DOHH2 (cell line): ENCODE data around the gene TM4SF18.
"Not testable (repeated sequence)": the region's sequence is repeated elsewhere in the genome, so short reads cannot be mapped to it uniquely, and the experiment has no call there.

ENCODE experiments used
- H3F3A ChIP-seq: fragments of 200-600 bp; sonication (generic), shearing (Covaris generic); 2 replicates; pipeline ENCODE4 v1.6.0; 2016; ENCODE audit warnings: antibody characterized with exemption, mild to moderate bottlenecking; ENCODE audit not compliant: control insufficient read depth, insufficient read depth
- H3K27ac ChIP-seq: fragments of 200-600 bp; sonication (generic); 2 replicates; pipeline ENCODE4 v1.5.1; 2014; ENCODE audit warnings: low read depth, mild to moderate bottlenecking, low read length, moderate library complexity
- H3K27me3 ChIP-seq: fragments of 200-600 bp; sonication (generic); 2 replicates; pipeline ENCODE4 v1.6.1; 2014; ENCODE audit warnings: mild to moderate bottlenecking, low read length, mixed read lengths; ENCODE audit not compliant: control insufficient read depth
- H3K36me3 ChIP-seq: fragments of 200-600 bp; sonication (generic); 2 replicates; pipeline ENCODE4 v1.6.1; 2014; ENCODE audit warnings: mild to moderate bottlenecking, low read length, moderate library complexity, mixed read lengths; ENCODE audit not compliant: control insufficient read depth
- H3K4me1 ChIP-seq: fragments of 200-600 bp; sonication (generic); 2 replicates; pipeline ENCODE4 v1.6.1; 2014; ENCODE audit warnings: mild to moderate bottlenecking, low read length, mixed read lengths; ENCODE audit not compliant: control insufficient read depth
- H3K4me2 ChIP-seq: fragments of 200-600 bp; sonication (generic); 2 replicates; pipeline ENCODE4 v1.6.0; 2014; ENCODE audit warnings: mild to moderate bottlenecking, low read length, moderate library complexity
- H3K4me3 ChIP-seq: fragments of 200-600 bp; sonication (generic); 2 replicates; pipeline ENCODE4 v1.5.1; 2014; ENCODE audit warnings: mild to moderate bottlenecking, low read length, mixed read lengths
- H3K79me2 ChIP-seq: fragments of 200-600 bp; sonication (generic); 2 replicates; pipeline ENCODE4 v1.6.1; 2014; ENCODE audit warnings: mild to moderate bottlenecking, low read length, mixed read lengths; ENCODE audit not compliant: control insufficient read depth
- H3K9me2 ChIP-seq: fragments of 200-600 bp; sonication (generic); replicated peaks from 2 replicates; pipeline ENCODE4 v1.6.1; 2014; ENCODE audit warnings: mild to moderate bottlenecking, low read length, mixed read lengths; ENCODE audit not compliant: control insufficient read depth
- H3K9me3 ChIP-seq: fragments of 200-600 bp; sonication (generic); 2 replicates; pipeline ENCODE4 v1.6.1; 2014; ENCODE audit warnings: antibody characterized with exemption, low read length, mixed read lengths; ENCODE audit not compliant: control insufficient read depth, insufficient read depth
- H4K20me1 ChIP-seq: fragments of 200-600 bp; sonication (generic); 2 replicates; pipeline ENCODE4 v1.6.0; 2014; ENCODE audit warnings: low read depth, mild to moderate bottlenecking, antibody characterized with exemption, low read length, moderate library complexity; ENCODE audit not compliant: control insufficient read depth, insufficient read depth
- EZH2phosphoT487 ChIP-seq: fragments of 200-600 bp; sonication (generic); IDR thresholded peaks from 2 replicates; pipeline ENCODE4 v1.6.1; 2017; ENCODE audit warnings: borderline replicate concordance, mild to moderate bottlenecking, antibody characterized with exemption, low read length, moderate library complexity, mixed read lengths
- TF ChIP-seq, protein P1 (sequence below): fragments of 200-600 bp; sonication (generic); IDR thresholded peaks from one replicate; pipeline ENCODE4 v1.5.1; 2014; ENCODE audit warnings: antibody characterized with exemption, mild to moderate bottlenecking, low read depth, low read length; ENCODE audit not compliant: poor library complexity, severe bottlenecking

Gene TM4SF18

GRCh38 chr3:149381173-149382100 lies 48.0 kb upstream of the TM4SF18 start:
- Histone ChIP-seq H3F3A (no peaks in the 10 kb centered on the region), H3K9me3 (no peaks in the 10 kb centered on the region), H3K4me3 (no peak overlapping the region), H3K27ac (no peak overlapping the region), H3K79me2 (no peaks in the 10 kb centered on the region), H4K20me1 (no peaks in the 10 kb centered on the region), H3K4me1 (no peaks in the 10 kb centered on the region), H3K4me2 (no peak overlapping the region), H3K27me3 (no peaks in the 10 kb centered on the region), H3K9me2 (no peaks in the 10 kb centered on the region), H3K36me3 (no peaks in the 10 kb centered on the region)
- TF ChIP-seq, protein P1, sequence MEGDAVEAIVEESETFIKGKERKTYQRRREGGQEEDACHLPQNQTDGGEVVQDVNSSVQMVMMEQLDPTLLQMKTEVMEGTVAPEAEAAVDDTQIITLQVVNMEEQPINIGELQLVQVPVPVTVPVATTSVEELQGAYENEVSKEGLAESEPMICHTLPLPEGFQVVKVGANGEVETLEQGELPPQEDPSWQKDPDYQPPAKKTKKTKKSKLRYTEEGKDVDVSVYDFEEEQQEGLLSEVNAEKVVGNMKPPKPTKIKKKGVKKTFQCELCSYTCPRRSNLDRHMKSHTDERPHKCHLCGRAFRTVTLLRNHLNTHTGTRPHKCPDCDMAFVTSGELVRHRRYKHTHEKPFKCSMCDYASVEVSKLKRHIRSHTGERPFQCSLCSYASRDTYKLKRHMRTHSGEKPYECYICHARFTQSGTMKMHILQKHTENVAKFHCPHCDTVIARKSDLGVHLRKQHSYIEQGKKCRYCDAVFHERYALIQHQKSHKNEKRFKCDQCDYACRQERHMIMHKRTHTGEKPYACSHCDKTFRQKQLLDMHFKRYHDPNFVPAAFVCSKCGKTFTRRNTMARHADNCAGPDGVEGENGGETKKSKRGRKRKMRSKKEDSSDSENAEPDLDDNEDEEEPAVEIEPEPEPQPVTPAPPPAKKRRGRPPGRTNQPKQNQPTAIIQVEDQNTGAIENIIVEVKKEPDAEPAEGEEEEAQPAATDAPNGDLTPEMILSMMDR = no peak
- TF ChIP-seq EZH2phosphoT487 = no peak

GRCh38 chr3:149380220-149380619 lies 46.8 kb upstream of the TM4SF18 start:
- H3K4me1 ChIP-seq, H3K79me2 ChIP-seq: not testable (repeated sequence)

GRCh38 chr3:149378478-149379309 lies 45.3 kb upstream of the TM4SF18 start:
- Histone ChIP-seq H3K27ac (no peak overlapping the region), H3K4me1 (no peaks in the 10 kb centered on the region), H3K27me3 (no peaks in the 10 kb centered on the region; the same call in 1 of the 2 replicates), H3K79me2 (no peaks in the 10 kb centered on the region), H3K4me2 (no peak overlapping the region), H3K9me2 (no peaks in the 10 kb centered on the region), H4K20me1 (no peaks in the 10 kb centered on the region), H3F3A (no peaks in the 10 kb centered on the region), H3K4me3 (no peak overlapping the region), H3K9me3 (no peaks in the 10 kb centered on the region), H3K36me3 (no peaks in the 10 kb centered on the region)
- TF ChIP-seq, protein P1 = no peak
- TF ChIP-seq EZH2phosphoT487 = no peak

More at GRCh38 chr3:149380220-149380619, 46.8 kb upstream of the TM4SF18 start:
- H3F3A ChIP-seq, H3K27me3 ChIP-seq, H3K4me3 ChIP-seq, H3K9me3 ChIP-seq, H3K36me3 ChIP-seq, H3K4me2 ChIP-seq, H3K27ac ChIP-seq, H3K9me2 ChIP-seq, H4K20me1 ChIP-seq: not testable (repeated sequence)
